ENCODE data around the gene PREX1.

DNA sequence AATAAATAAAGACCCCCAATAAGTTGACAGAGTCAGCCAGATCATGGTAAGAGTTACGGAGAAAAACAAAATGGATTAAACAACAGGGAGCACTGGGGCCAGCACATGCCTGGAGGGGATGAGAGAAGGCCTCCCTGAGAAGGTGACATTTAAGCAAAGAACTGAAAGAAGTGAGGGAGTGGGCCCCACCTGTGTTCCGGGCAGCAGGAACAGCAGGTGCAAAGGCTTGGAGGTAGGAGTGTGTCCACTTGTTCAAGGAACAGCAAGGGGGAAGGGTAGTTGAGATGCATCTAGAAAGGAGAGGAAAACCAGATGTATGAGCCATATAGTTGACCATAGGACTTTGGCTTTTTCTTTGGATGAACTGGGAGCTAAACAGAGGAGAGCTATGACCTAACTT lies 7.6 kb upstream of the PREX1 start:
- TF ChIP-seq POLR2AphosphoS5 (IDR thresholded peaks at IDR 0.05; ENCODE audit: low read depth): no peak
- TF ChIP-seq, protein P1, sequence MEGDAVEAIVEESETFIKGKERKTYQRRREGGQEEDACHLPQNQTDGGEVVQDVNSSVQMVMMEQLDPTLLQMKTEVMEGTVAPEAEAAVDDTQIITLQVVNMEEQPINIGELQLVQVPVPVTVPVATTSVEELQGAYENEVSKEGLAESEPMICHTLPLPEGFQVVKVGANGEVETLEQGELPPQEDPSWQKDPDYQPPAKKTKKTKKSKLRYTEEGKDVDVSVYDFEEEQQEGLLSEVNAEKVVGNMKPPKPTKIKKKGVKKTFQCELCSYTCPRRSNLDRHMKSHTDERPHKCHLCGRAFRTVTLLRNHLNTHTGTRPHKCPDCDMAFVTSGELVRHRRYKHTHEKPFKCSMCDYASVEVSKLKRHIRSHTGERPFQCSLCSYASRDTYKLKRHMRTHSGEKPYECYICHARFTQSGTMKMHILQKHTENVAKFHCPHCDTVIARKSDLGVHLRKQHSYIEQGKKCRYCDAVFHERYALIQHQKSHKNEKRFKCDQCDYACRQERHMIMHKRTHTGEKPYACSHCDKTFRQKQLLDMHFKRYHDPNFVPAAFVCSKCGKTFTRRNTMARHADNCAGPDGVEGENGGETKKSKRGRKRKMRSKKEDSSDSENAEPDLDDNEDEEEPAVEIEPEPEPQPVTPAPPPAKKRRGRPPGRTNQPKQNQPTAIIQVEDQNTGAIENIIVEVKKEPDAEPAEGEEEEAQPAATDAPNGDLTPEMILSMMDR (IDR thresholded peaks at IDR 0.05; ENCODE audit: insufficient read depth, low read length): no peak
- TF ChIP-seq, protein P2, sequence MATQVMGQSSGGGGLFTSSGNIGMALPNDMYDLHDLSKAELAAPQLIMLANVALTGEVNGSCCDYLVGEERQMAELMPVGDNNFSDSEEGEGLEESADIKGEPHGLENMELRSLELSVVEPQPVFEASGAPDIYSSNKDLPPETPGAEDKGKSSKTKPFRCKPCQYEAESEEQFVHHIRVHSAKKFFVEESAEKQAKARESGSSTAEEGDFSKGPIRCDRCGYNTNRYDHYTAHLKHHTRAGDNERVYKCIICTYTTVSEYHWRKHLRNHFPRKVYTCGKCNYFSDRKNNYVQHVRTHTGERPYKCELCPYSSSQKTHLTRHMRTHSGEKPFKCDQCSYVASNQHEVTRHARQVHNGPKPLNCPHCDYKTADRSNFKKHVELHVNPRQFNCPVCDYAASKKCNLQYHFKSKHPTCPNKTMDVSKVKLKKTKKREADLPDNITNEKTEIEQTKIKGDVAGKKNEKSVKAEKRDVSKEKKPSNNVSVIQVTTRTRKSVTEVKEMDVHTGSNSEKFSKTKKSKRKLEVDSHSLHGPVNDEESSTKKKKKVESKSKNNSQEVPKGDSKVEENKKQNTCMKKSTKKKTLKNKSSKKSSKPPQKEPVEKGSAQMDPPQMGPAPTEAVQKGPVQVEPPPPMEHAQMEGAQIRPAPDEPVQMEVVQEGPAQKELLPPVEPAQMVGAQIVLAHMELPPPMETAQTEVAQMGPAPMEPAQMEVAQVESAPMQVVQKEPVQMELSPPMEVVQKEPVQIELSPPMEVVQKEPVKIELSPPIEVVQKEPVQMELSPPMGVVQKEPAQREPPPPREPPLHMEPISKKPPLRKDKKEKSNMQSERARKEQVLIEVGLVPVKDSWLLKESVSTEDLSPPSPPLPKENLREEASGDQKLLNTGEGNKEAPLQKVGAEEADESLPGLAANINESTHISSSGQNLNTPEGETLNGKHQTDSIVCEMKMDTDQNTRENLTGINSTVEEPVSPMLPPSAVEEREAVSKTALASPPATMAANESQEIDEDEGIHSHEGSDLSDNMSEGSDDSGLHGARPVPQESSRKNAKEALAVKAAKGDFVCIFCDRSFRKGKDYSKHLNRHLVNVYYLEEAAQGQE (IDR thresholded peaks at IDR 0.05; ENCODE audit: insufficient replicate concordance, low read depth): no peak
- TF ChIP-seq SPI1 (IDR thresholded peaks at IDR 0.05; ENCODE audit: borderline replicate concordance, low read depth): no peak

All from HL-60 (cell line).